HG03175 (cell line): ENCODE data around the gene IFITM10.
"Not testable (repeated sequence)": the region's sequence is repeated elsewhere in the genome, so short reads cannot be mapped to it uniquely, and the experiment has no call there.

Experiments used
- ATAC-seq: cut with Tn5 transposase; IDR thresholded peaks from one replicate; pipeline ENCODE4 v1.9.1; 2021; ENCODE audit warnings: mild to moderate bottlenecking, moderate library complexity; ENCODE audit not compliant: unreplicated experiment

The IFITM10 gene

GRCh38 chr11:1693327-1694063, 56.9 kb downstream of the IFITM10 start:
- ATAC-seq = no peak

DNA sequence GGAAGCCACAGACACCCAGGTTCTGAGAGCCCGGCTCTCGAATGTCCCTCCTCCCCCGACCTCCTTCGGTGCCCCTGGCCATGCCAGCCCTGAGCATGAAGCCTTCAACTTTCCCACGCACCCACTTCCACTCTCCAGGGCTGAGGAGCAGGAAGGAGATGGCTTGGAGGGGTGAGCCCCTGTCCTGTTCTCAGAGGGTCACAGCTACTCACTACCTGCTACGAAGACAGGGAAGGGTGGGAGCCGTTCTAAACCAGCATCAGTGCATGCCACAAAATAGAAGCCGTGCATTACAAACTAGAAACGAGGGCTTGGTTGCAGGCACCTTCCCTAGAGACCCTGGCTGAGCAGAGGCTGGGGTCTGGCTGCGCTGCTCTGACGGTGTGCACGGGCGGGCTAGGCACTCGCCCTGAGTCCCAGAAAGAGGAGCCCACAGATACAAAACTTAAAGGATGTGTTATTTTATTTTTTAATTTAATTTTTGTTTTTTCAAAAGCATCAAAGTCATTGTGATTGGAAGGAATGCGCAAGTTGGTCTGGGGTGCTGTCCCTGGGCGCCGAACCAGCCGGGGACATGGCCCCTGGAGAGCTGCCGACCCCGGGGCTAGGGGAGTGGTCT, 57.6 kb downstream of the IFITM10 start:
- ATAC-seq = no peak

DNA sequence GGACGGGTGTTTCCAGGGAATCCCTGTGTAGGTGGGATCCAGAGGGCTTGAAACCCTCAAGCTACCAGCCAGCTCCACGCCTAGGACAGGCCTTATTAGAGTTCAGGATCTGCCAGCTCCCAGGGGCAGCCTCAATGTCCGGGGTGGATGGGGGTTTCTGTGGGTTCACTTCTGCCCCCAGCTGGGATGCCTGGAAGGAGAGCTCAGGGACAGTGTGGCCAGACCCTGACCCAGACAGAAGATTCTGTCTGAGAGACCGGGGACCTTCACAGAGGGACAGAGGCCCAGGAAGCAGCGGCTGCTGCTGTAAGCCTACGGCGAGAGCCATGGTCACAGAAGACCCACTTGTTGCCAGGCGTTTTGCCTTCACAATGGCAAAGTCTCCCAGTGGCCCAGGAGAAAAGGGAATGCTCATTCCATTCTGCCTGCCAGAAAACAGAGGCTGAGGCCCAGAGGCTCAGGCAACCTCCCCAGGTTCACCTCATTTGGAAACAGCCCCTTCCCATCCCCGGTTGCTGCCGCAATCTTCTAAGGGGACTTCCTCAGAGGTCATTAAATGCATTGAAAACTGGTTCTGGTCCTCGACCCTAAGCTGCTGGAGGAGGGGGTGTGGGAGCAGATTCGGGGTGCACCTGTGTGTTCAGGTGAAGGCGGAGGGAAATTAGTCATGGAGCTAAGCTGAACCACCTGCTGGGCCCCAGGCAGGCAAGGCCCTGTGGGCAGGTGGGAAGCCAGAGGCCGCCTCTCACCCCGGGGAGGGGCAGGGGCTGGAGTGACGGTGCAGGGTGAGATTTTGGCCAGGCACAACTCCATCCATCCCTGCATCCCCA, 58.3 kb downstream of the IFITM10 start:
- no peak for ATAC-seq

- ATAC-seq = no peak
These were observed 59.1 kb downstream of the IFITM10 start for GRCh38 chr11:1691026-1691877.

- no peak for ATAC-seq
These were observed 60.0 kb downstream of the IFITM10 start for GRCh38 chr11:1690167-1691025.

GRCh38 chr11:1689250-1690166, 60.9 kb downstream of the IFITM10 start:
- ATAC-seq = not testable (repeated sequence)

- ATAC-seq = not testable (repeated sequence)
These were observed 62.0 kb downstream of the IFITM10 start for GRCh38 chr11:1688336-1688947.

- ATAC-seq = not testable (repeated sequence)
These were observed 64.2 kb downstream of the IFITM10 start for GRCh38 chr11:1686220-1686619.

- not testable (repeated sequence) for ATAC-seq
These were observed 65.2 kb downstream of the IFITM10 start for GRCh38 chr11:1684886-1685874.

- not testable (repeated sequence) for ATAC-seq
These were observed 66.4 kb downstream of the IFITM10 start for GRCh38 chr11:1683904-1684572.

DNA sequence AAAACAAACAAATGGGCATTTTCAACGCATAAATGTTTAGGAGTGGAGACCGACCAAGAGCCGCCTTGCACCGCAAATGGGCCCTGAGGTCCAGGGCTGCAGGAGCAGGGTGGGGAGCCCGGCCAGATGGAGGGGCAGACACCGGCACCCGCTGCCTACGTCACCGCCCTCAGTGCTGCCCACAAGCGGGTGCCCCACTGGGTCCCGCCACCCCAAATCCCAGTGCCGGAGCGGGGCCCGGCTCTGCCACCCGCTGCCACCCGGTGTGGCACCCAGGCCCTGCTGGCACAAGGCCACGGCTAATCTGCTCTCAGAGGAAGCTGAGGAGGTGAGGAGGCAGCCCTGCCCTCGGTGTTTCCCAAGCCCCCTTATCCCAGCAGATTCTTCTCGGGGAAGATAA, 67.2 kb downstream of the IFITM10 start:
- ATAC-seq = not testable (repeated sequence)
